Activated naive CD8-positive, alpha-beta T cell treated with anti-CD3 and anti-CD28 coated beads, Interleukin-2, amount 50 U/mL, for 24 hours (primary cell): ENCODE measurements around the gene COL5A1.

Source experiments
- ATAC-seq: fragments of 150-1000 bp; cut with Tn5 transposase; one replicate; pipeline ENCODE4 v1.10.0; 2021
- DNase-seq: peaks from one replicate; pipeline ENCODE4 v3.0.0; 2021
- H3K27ac Mint-ChIP-seq: one replicate; pipeline ENCODE4 v1.8.0; 2021; ENCODE audit warnings: mild to moderate bottlenecking, mixed read lengths
- H3K27me3 Mint-ChIP-seq: one replicate; pipeline ENCODE4 v1.8.0; 2021; ENCODE audit warnings: mixed read lengths
- H3K36me3 Mint-ChIP-seq: one replicate; pipeline ENCODE4 v1.8.0; 2021; ENCODE audit warnings: low read depth, mixed read lengths
- H3K4me1 Mint-ChIP-seq: one replicate; pipeline ENCODE4 v1.8.0; 2021; ENCODE audit warnings: mixed read lengths
- H3K4me3 Mint-ChIP-seq: one replicate; pipeline ENCODE4 v1.8.0; 2021; ENCODE audit warnings: mild to moderate bottlenecking, moderate library complexity, mixed read lengths
- H3K9me3 Mint-ChIP-seq: one replicate; pipeline ENCODE4 v1.8.0; 2021; ENCODE audit warnings: mixed read lengths

COL5A1 gene

DNA sequence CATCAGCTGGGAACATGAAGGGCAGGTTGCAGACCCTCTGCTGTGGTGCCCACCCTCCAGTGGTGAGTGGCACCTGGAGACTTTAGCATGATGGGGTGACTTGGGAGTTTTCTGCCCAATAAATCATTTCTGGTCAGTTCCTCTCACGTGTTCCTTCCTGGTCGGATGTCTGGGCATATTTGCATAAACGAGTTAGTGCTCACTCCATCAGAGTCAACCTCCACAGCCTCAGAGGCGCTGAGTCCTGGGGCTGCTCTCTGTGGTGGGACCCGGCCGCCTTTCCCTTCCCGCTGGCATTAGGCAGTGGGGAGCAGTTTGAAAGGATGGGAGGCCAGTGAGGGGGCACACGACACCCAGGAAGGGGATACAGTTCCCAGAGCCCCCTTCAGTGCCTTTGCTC is 125.0 kb downstream of the COL5A1 start:
- H3K27ac Mint-ChIP-seq, result no peak overlapping the region
- no peaks in the 10 kb centered on the region for H3K9me3 Mint-ChIP-seq

DNA sequence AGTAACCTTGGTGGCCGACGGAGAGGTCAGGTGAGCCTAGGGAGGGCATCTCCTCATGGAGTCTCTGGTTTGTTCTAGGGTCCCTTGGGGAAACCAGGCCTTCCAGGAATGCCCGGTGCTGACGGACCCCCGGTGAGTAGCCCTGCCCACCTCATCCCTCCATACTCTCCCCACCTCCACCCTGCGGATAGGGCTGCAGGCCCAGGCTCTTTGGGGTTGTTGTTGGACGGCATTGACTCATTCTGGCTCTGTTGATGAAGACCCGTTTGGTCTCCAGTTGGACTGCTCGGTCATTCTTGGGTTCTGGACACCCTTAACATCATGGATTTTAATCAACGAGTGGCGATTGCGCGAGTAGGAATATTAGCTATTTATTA is 126.7 kb downstream of the COL5A1 start:
- peaks cover 2% of the 10 kb centered on the region for H3K4me1 Mint-ChIP-seq
- no peaks in the 10 kb centered on the region for H3K9me3 Mint-ChIP-seq
- peaks cover 5% of the 10 kb centered on the region for H3K27me3 Mint-ChIP-seq
- DNase-seq, result no peak
- H3K4me3 Mint-ChIP-seq, result no peak overlapping the region
- no peak overlapping the region for H3K27ac Mint-ChIP-seq
- no peak for ATAC-seq
- no peaks in the 10 kb centered on the region for H3K36me3 Mint-ChIP-seq

More for the DNA sequence above, 125.0 kb downstream of the COL5A1 start:
- Mint-ChIP-seq H3K27me3 (peaks cover 2% of the 10 kb centered on the region), H3K4me3 (no peak overlapping the region), H3K36me3 (no peaks in the 10 kb centered on the region), H3K4me1 (peaks cover 2% of the 10 kb centered on the region)
- ATAC-seq (no peak), DNase-seq (no peak)

DNA sequence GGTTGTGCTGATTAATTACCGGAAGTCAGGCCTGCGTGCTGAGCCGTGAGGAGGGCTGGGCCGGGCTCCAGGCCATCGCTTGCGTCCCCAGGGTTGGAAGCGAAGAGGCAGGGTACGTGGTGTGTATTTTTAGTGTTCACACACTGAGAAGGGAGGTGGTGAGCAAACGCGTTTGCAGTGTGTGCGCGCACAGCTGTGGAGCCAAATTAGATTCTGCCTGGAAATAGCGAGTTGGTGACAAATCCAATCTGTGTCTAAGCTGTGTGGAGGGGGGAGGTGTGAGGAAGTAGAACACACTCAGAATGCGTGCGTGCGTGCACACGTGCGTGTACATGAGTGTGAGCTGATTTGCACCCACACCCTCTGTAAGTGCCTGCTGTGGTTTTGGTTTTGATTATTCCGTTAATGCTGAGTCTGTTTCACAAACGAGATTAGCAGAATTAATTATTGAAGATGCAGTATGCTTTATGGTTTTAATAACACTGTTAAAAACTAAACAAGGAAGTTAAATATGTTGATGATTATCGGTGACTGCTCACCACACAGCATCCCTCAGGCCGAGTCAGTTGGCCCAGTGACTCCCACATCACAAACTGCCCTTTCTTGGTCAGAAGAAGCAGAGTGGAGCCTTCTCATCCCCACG is 127.2 kb downstream of the COL5A1 start:
- Mint-ChIP-seq H3K9me3 (no peaks in the 10 kb centered on the region), H3K4me1 (peaks cover 2% of the 10 kb centered on the region), H3K4me3 (no peak overlapping the region), H3K36me3 (no peaks in the 10 kb centered on the region), H3K27ac (no peak overlapping the region), H3K27me3 (peaks cover 5% of the 10 kb centered on the region)
- ATAC-seq (no peak), DNase-seq (no peak)

DNA sequence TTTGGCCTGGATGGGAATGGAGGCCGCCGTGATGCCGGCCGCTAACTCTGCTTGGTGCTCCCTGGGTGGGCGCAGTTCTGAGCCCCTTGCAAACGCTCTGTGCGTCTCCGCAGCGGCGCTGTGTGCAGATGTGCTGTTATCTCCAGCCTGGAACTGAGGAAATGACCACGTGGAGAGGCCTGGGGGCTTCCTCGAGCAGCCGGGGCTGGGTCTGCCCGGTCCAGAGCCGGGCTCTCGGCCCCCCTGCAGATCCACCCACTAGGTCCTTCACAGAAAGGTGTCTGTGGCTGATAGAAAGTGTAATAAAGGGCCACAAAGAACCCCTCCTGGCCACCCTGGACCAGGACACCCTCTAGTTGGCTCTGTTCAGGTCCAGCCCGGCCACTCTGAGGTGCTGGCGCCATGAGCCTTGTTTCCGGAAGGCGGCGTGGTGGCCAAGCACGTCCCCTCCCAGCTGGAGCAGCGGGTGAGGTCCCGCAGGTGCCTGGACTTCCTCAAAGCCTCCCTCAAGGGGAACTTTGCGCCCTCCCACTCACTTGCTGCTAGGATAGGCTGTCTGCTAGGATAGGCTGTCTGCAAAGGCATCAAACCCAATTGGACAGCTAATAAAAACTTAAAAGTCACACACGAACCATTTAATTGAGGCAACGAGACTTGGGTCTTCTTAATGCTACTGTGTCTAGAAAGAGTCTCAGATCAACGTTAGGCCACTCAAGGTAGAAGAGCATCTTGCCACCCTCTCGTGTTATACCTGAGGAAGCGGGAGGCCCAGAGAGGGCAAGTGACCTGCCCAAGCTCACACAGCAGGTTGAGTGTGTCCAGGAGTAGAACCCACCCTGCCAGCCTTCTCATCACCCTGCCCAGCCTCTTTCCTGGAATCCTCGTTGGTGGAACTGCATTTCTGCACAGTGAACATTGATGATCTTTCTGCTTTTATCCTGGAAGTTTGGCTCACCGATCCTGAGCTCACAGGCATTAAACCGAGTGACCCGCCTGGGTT is 129.7 kb downstream of the COL5A1 start:
- H3K27me3 Mint-ChIP-seq, result peaks cover 3% of the 10 kb centered on the region
- peak; percentile 28 for DNase-seq
- H3K4me3 Mint-ChIP-seq, result no peak overlapping the region
- peaks cover 2% of the 10 kb centered on the region for H3K4me1 Mint-ChIP-seq
- ATAC-seq, result no peak
- H3K36me3 Mint-ChIP-seq, result no peaks in the 10 kb centered on the region
- H3K27ac Mint-ChIP-seq, result no peak overlapping the region
- H3K9me3 Mint-ChIP-seq, result no peaks in the 10 kb centered on the region

DNA sequence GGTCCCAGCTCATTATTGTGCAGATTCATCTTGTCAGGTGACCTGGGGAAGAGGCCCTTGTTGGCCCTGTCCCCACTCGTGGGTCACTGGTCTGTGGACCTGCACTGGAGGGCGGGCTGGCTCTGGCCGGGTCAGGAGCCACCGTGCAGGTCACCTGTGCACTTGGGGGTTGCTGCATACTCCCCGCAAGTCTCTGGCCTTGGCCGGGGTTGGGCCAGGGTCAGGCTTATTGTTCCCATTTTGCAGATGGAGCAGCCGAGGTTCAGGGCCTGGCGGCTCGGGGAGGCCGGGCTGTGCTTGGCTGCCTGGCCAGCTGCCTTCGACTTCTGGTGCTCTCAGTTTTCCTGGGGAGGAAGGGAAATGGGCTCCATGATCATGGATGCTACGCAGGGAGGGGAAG is 130.7 kb downstream of the COL5A1 start:
- H3K9me3 Mint-ChIP-seq, result no peaks in the 10 kb centered on the region
- no peak overlapping the region for H3K4me3 Mint-ChIP-seq
- DNase-seq (no peak), ATAC-seq (no peak)
- no peaks in the 10 kb centered on the region for H3K36me3 Mint-ChIP-seq
- peaks cover 2% of the 10 kb centered on the region for H3K4me1 Mint-ChIP-seq
- peaks cover 3% of the 10 kb centered on the region for H3K27me3 Mint-ChIP-seq
- no peak overlapping the region for H3K27ac Mint-ChIP-seq

DNA sequence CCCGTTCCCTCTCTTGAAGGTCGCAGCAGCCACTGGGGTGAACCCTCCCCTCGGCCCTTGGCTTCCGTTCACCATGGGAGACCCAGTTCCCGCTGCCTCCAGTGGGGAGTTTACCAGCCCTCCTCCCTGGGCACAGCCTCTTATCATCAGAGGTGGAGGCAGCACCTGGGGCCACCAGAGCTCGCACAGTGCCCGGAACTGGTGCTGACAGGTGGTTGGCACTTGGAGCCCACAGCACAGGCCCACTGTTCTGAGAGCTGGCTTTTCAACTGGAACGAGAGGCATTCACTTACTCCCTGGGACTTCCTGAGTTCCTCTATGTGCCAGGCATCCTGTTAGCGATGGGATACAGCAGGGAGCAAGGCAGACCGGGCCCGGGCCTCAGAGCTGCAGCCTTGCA is 132.2 kb downstream of the COL5A1 start:
- H3K27me3 Mint-ChIP-seq, result peaks cover 3% of the 10 kb centered on the region
- ATAC-seq, result no peak
- H3K36me3 Mint-ChIP-seq, result no peaks in the 10 kb centered on the region
- H3K4me3 Mint-ChIP-seq, result no peak overlapping the region
- H3K4me1 Mint-ChIP-seq, result peaks cover 2% of the 10 kb centered on the region
- no peak overlapping the region for H3K27ac Mint-ChIP-seq
- DNase-seq, result no peak
- H3K9me3 Mint-ChIP-seq, result no peaks in the 10 kb centered on the region

DNA sequence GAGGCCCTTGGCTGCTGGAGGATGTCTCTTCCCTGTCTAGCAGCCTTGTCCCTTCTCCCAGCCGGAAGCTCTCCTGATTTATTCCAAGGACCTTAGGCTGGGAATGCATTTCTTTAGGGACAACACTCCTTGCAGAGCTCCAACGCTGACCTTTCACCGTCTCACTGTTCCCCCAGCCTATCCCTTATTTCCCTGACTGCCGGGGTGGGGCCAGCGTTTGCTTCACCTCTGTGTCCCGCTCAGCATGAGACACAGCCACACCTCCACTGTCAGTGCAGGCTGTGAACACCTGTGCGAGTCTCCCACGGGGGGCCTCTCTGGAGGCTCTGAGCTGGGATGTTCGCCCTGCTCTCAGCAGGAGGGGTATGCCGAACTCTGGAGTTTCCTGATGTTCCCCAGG is 132.8 kb downstream of the COL5A1 start:
- H3K27me3 Mint-ChIP-seq, result peaks cover 3% of the 10 kb centered on the region
- ATAC-seq (no peak), DNase-seq (no peak)
- no peaks in the 10 kb centered on the region for H3K36me3 Mint-ChIP-seq
- no peak overlapping the region for H3K27ac Mint-ChIP-seq
- H3K9me3 Mint-ChIP-seq, result no peaks in the 10 kb centered on the region
- H3K4me3 Mint-ChIP-seq, result no peak overlapping the region
- H3K4me1 Mint-ChIP-seq, result peaks cover 2% of the 10 kb centered on the region

DNA sequence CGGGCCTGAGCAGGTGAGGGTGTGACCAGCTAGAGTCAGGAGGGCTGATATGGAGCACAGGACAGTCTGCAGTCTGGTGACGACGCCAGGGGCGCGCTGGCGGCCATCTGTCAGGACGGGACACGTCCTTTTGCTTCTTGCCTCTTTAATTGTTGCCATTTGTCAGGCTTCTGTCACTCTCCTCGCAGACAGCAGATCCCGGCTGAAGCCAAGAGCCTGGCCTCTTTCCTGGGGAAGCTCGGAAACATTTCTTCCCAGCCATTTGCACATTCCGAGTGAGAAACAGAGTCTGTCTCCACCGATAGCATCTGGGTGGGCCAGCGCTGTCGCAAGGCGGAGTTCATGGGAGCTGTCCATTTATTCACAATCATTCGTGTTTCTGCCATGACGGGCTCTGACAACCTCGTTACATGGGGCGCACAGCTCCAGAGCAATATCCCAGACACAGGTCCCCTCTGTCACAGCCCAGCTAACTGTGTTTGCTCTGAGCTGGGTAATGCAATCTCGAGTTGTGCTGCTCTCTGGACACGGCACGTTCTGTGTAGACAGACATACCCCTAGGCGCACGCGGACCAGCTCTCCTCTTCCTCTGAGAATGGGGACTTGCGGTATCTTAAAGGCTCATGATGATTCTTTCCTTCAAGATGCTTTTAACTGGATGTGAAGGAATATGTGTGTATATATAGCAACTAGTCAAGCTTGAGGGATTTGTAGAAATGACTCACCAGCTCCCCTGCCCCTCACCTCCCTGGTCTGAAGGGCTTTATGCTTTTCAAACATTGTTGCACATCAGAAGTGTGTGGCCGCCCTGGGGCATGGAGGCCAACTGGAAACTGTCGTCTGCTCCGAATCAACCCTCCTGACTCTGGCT is 133.7 kb downstream of the COL5A1 start:
- ATAC-seq, result no peak

DNA sequence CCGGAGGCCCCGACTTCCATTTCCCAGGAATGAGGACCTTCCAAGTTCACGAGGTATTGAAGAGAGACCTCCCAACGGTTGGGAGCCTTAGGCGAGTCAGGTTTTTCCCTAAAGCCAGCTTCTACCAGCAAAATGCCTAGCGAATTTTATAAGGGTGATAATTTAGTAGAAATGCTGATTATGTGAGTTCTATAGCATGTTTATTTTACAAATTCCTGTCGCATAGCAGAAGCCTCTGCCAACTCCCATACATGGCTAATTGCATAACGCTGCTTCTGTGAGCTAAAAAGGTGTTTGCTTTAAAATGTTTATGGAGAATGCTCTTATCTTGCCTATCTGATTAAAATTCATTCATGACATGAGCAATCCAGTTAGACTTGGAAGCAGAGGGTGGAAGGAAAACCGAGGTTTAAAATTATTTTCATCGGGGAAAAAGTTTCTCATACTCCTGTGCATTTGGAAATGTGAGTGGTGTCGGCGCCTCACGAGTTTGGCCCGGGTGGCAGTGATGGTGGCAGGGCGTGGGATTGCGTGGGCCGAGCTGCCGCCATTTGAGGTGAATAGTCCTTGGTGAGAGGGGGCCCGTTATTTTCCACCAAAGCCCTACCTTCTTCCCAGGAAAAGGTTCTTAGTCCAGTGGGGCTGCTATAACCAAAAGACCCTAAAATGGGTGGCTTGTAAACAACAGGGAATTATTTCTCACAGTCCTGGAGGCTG is 134.6 kb downstream of the COL5A1 start:
- DNase-seq, result no peak
- H3K36me3 Mint-ChIP-seq, result no peaks in the 10 kb centered on the region
- H3K4me3 Mint-ChIP-seq, result no peak overlapping the region
- no peaks in the 10 kb centered on the region for H3K4me1 Mint-ChIP-seq
- no peaks in the 10 kb centered on the region for H3K9me3 Mint-ChIP-seq
- peaks cover 3% of the 10 kb centered on the region for H3K27me3 Mint-ChIP-seq
- H3K27ac Mint-ChIP-seq, result no peak overlapping the region
- no peak for ATAC-seq

More for the DNA sequence above, 133.7 kb downstream of the COL5A1 start:
- no peak for DNase-seq
- Mint-ChIP-seq H3K9me3 (no peaks in the 10 kb centered on the region), H3K4me1 (peaks cover 2% of the 10 kb centered on the region), H3K27ac (no peak overlapping the region), H3K4me3 (no peak overlapping the region), H3K36me3 (no peaks in the 10 kb centered on the region), H3K27me3 (peaks cover 3% of the 10 kb centered on the region)

DNA sequence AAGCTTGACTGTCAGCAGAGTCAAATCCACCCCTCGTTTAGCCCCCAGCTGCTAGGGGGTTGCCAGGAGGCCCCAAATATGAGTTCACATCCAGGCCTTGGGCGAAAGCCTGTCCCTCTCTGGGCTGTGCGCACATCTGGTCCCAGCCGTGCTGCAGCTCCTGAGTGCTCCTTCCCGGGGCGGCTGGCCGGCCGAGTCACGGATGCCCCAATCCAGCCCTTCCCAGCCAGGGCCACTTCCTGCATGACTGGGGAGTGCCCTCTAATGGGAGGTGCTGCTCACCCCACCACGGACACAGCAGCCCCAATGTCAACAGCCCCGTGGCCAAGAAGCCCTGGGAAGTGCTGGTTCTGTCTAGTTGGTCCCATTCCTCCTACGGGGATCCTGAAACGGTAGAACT is 135.6 kb downstream of the COL5A1 start:
- no peaks in the 10 kb centered on the region for H3K9me3 Mint-ChIP-seq
- ATAC-seq (no peak), DNase-seq (no peak)
- H3K4me1 Mint-ChIP-seq, result no peaks in the 10 kb centered on the region
- H3K27ac Mint-ChIP-seq, result no peak overlapping the region
- H3K27me3 Mint-ChIP-seq, result no peaks in the 10 kb centered on the region
- H3K4me3 Mint-ChIP-seq, result no peak overlapping the region
- no peaks in the 10 kb centered on the region for H3K36me3 Mint-ChIP-seq

DNA sequence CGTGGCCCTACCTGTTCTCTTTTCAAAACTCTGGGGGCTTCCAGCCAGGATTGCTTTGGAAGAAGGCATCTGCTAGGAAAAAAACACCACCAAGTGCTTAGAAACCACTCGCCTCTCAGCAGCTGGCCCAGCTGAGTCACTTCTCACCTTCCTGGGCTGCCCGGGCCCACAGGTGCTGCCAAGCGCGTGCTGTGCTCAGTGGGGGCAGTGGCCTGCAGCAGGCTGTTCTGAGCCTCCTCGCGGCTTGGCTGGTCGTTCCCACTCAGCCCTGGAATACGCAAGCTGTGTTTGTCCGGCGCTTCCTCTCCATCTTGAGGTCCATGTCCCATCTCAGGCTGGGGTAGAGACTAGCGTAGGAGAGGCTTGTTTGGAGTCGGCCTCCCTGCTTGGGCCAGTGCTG is 136.6 kb downstream of the COL5A1 start:
- no peak for DNase-seq
- Mint-ChIP-seq H3K36me3 (no peaks in the 10 kb centered on the region), H3K9me3 (no peaks in the 10 kb centered on the region), H3K4me3 (no peak overlapping the region), H3K27ac (no peak overlapping the region), H3K4me1 (no peaks in the 10 kb centered on the region), H3K27me3 (no peaks in the 10 kb centered on the region)
- no peak for ATAC-seq

DNA sequence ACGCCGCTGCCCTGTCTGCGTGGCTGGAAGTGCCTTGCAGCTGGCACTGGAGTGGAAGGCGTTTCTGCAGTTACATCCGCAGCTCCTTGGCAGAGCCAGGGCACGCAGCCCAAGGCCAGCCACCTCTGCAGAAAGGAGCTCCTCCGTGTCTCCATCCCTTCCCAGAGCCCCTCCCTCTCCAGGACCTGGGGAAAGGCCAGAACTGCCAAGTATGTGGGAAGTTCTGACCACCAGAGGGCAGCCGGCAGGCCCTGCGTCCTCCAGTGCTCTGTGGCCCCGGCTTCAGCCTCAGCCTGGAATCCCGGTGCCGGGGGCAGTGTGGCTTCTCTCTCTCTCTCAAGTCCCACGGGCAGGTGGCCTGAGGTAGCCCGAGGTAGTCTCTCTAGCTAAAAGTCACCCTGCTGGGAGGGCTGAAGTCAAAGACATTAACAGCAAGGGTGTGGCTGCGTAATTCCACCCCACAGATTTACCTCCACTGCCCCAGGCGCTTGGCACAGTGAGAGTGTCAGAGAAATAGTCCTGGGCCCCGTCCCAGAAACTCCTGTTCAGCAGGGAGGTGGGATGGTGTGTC is 137.3 kb downstream of the COL5A1 start:
- H3K27ac Mint-ChIP-seq, result no peak overlapping the region
- H3K9me3 Mint-ChIP-seq, result no peaks in the 10 kb centered on the region
- H3K27me3 Mint-ChIP-seq, result no peaks in the 10 kb centered on the region
- H3K4me1 Mint-ChIP-seq, result no peaks in the 10 kb centered on the region
- no peak for DNase-seq
- H3K4me3 Mint-ChIP-seq, result no peak overlapping the region
- ATAC-seq, result no peak
- no peaks in the 10 kb centered on the region for H3K36me3 Mint-ChIP-seq

DNA sequence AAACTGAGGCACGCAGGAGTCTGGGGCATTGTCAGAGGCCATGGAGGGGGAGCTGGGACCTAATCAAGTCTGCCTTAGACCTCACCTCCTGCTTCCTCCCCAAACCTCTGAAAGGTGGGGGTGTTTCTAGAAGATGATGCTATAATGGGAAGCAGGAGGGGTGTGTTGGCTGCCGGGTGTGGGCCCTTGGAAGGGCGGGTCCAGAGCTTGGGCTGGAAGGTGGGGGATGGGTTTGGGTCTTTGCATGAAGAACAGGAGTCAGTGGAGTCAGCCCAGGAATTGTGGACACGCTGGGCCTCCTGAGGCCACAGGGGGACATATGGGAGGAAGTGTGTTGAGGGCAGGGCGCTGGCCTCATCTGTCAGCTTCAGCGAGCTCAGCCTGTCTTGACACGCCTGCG is 138.0 kb downstream of the COL5A1 start:
- Mint-ChIP-seq H3K27me3 (no peaks in the 10 kb centered on the region), H3K9me3 (no peaks in the 10 kb centered on the region), H3K36me3 (no peaks in the 10 kb centered on the region), H3K4me3 (no peak overlapping the region), H3K4me1 (no peaks in the 10 kb centered on the region), H3K27ac (no peak overlapping the region)
- ATAC-seq, result no peak
- no peak for DNase-seq
